ENCODE measurements around the gene ADCY10.

The ADCY10 gene

DNA sequence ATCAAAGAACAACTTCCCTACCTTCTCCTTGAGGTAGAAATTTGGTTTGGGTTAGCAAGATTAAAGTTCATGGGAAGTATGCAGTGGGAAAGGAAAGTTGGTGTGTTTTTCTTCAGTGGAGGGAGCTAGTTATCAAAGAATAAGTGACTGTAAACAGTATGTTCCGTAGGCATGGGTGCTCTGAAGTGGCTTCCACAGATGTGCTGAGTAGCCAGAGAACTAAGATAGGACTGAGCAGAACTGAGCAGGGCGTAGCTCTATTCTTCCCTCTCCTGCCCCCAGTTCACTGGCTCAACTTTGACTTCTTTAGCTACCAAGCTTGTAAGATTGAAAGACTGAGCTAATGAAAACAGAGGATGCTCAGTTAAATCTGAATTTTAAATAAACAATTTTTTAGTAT, 3.4 kb downstream of the ADCY10 start:
- DNase-seq (ENCODE audit: low read depth), result no peak
- no peak overlapping the region for H3K4me3 ChIP-seq (ENCODE audit: control insufficient read depth, low read depth, low read length)
- TF ChIP-seq, protein P1, sequence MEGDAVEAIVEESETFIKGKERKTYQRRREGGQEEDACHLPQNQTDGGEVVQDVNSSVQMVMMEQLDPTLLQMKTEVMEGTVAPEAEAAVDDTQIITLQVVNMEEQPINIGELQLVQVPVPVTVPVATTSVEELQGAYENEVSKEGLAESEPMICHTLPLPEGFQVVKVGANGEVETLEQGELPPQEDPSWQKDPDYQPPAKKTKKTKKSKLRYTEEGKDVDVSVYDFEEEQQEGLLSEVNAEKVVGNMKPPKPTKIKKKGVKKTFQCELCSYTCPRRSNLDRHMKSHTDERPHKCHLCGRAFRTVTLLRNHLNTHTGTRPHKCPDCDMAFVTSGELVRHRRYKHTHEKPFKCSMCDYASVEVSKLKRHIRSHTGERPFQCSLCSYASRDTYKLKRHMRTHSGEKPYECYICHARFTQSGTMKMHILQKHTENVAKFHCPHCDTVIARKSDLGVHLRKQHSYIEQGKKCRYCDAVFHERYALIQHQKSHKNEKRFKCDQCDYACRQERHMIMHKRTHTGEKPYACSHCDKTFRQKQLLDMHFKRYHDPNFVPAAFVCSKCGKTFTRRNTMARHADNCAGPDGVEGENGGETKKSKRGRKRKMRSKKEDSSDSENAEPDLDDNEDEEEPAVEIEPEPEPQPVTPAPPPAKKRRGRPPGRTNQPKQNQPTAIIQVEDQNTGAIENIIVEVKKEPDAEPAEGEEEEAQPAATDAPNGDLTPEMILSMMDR (conservative IDR thresholded peaks at IDR 0.05; ENCODE audit: control insufficient read depth, insufficient read depth, low read depth, low read length), result no peak

DNA sequence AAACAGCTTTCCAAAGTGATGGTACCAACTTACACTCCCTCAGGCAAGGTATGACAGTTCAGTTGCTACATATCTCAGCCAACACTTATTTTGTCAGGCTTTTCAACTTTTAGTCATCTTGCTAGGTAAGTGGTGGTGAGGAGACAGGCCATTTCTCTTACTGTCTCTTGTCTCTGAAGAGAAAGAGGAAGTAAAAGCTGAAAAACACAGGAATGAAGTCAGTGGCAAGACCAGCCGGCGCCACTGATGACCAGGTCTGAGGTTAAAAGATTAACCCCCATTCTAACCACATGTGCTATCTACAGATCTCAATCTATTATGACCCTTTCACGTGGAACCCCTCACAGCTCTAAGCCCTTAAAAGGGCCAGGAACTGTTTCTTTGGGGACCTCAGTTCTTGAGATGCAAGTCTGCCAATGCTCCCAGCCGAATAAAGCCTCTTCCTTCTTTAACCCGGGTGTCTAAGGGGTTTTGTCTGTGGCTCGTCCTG, 4.2 kb downstream of the ADCY10 start:
- no peak overlapping the region for H3K4me3 ChIP-seq (ENCODE audit: control insufficient read depth, low read depth, low read length)
- TF ChIP-seq, protein P1 (conservative IDR thresholded peaks at IDR 0.05; ENCODE audit: control insufficient read depth, insufficient read depth, low read depth, low read length), result no peak
- DNase-seq (ENCODE audit: low read depth), result no peak

GRCh38 chr1:167905671-167906070, 8.3 kb downstream of the ADCY10 start:
- TF ChIP-seq, protein P1 (conservative IDR thresholded peaks at IDR 0.05; ENCODE audit: control insufficient read depth, insufficient read depth, low read depth, low read length), result no peak
- H3K4me3 ChIP-seq (ENCODE audit: control insufficient read depth, low read depth, low read length), result no peak overlapping the region
- DNase-seq (ENCODE audit: low read depth), result no peak

DNA sequence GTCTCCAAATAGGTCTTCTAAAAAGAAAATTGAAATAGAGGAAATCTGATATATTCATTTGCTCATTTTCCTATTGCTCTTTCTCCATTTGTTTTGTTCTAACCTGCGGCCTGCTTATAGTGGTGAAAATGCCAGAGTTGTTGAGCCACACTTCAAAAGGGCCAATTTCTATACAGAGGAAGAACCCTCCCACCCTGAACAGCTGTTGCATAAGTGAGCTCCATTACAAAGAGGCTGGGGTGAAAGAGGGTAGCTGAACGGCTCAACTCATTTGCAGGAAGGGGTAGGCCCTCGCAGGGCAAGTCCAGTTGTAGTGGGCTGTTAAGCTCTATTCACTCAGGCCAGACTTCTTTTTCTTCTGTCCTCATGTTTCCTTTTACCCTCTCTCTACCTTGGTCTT, 8.8 kb downstream of the ADCY10 start:
- DNase-seq (ENCODE audit: low read depth), result no peak
- TF ChIP-seq, protein P1 (conservative IDR thresholded peaks at IDR 0.05; ENCODE audit: control insufficient read depth, insufficient read depth, low read depth, low read length), result no peak
- no peak overlapping the region for H3K4me3 ChIP-seq (ENCODE audit: control insufficient read depth, low read depth, low read length)

- peak; percentile 59 for DNase-seq (ENCODE audit: low read depth)
- no peak overlapping the region for H3K4me3 ChIP-seq (ENCODE audit: control insufficient read depth, low read depth, low read length)
- TF ChIP-seq, protein P1 (conservative IDR thresholded peaks at IDR 0.05; ENCODE audit: control insufficient read depth, insufficient read depth, low read depth, low read length), result no peak
These were observed 9.2 kb downstream of the ADCY10 start for GRCh38 chr1:167904652-167905130.

- no peak overlapping the region for H3K4me3 ChIP-seq (ENCODE audit: control insufficient read depth, low read depth, low read length)
- DNase-seq (ENCODE audit: low read depth), result no peak
- TF ChIP-seq, protein P1 (conservative IDR thresholded peaks at IDR 0.05; ENCODE audit: control insufficient read depth, insufficient read depth, low read depth, low read length), result no peak
These were observed 13.0 kb downstream of the ADCY10 start for GRCh38 chr1:167900907-167901306.

- no peak overlapping the region for H3K4me3 ChIP-seq (ENCODE audit: control insufficient read depth, low read depth, low read length)
- TF ChIP-seq, protein P1 (conservative IDR thresholded peaks at IDR 0.05; ENCODE audit: control insufficient read depth, insufficient read depth, low read depth, low read length), result no peak
- peak; percentile 78 for DNase-seq (ENCODE audit: low read depth)
These were observed 14.7 kb downstream of the ADCY10 start for GRCh38 chr1:167899253-167899681.

Measured in fibroblast of mammary gland (primary cell).